GM23248 (cell line): ENCODE data around the gene ERC1. TPM values are rescaled to one million over a fixed set of nuclear protein-coding genes. Genes with fewer than 3 reads are reported as not detected.

Experiments used
- DNase-seq: peaks from one replicate; pipeline ENCODE4 v3.0.0-alpha.2; 2015
- H2AFZ ChIP-seq: fragments of 200-600 bp; sonication (generic); 2 replicates; pipeline ENCODE4 v1.6.1; 2016; ENCODE audit warnings: antibody characterized with exemption
- H3F3A ChIP-seq: fragments of 200-600 bp; sonication (generic); 2 replicates; pipeline ENCODE4 v1.6.1; 2016; ENCODE audit warnings: mild to moderate bottlenecking, antibody characterized with exemption, mixed run types; ENCODE audit not compliant: insufficient read depth
- H3K27ac ChIP-seq: fragments of 200-600 bp; sonication (generic); 2 replicates; pipeline ENCODE4 v1.5.1; 2016; ENCODE audit warnings: mild to moderate bottlenecking
- H3K27me3 ChIP-seq: fragments of 200-600 bp; sonication (generic); replicated peaks from 2 replicates; pipeline ENCODE4 v1.6.1; 2016; ENCODE audit warnings: mild to moderate bottlenecking; ENCODE audit not compliant: insufficient read depth
- H3K36me3 ChIP-seq: fragments of 200-600 bp; sonication (generic); 2 replicates; pipeline ENCODE4 v1.6.1; 2016; ENCODE audit warnings: low read depth, mild to moderate bottlenecking
- H3K4me1 ChIP-seq: fragments of 200-600 bp; sonication (generic); 2 replicates; pipeline ENCODE4 v1.6.1; 2016; ENCODE audit warnings: mild to moderate bottlenecking; ENCODE audit not compliant: insufficient read depth
- H3K4me2 ChIP-seq: fragments of 200-600 bp; sonication (generic); one replicate; pipeline ENCODE4 v1.6.1; 2016; ENCODE audit warnings: mild to moderate bottlenecking; ENCODE audit not compliant: unreplicated experiment
- H3K4me3 ChIP-seq: fragments of 200-600 bp; sonication (generic); 2 replicates; pipeline ENCODE4 v1.5.1; 2016; ENCODE audit warnings: mild to moderate bottlenecking
- H3K79me2 ChIP-seq: fragments of 200-600 bp; sonication (generic); 2 replicates; pipeline ENCODE4 v1.6.1; 2016; ENCODE audit warnings: mild to moderate bottlenecking; ENCODE audit not compliant: insufficient read depth
- H3K9ac ChIP-seq: fragments of 200-600 bp; sonication (generic); 2 replicates; pipeline ENCODE4 v1.6.1; 2016; ENCODE audit warnings: mild to moderate bottlenecking
- H3K9me2 ChIP-seq: fragments of 200-600 bp; sonication (generic); 2 replicates; pipeline ENCODE4 v1.6.1; 2016; ENCODE audit warnings: mixed run types, mild to moderate bottlenecking, moderate library complexity; ENCODE audit not compliant: insufficient read depth
- H3K9me3 ChIP-seq: fragments of 200-600 bp; sonication (generic); one replicate; pipeline ENCODE4 v1.6.1; 2017; ENCODE audit warnings: low read depth
- H4K20me1 ChIP-seq: fragments of 200-600 bp; sonication (generic); 2 replicates; pipeline ENCODE4 v1.6.0; 2016; ENCODE audit not compliant: insufficient read depth
- EZH2 ChIP-seq: fragments of 200-600 bp; sonication (generic); IDR thresholded peaks from 2 replicates; pipeline ENCODE4 v1.6.1; 2018; ENCODE audit warnings: antibody characterized with exemption, mild to moderate bottlenecking; ENCODE audit not compliant: insufficient read depth, poor library complexity, severe bottlenecking
- EZH2phosphoT487 ChIP-seq: fragments of 200-600 bp; sonication (generic); IDR thresholded peaks from 2 replicates; pipeline ENCODE4 v1.6.1; 2018; ENCODE audit warnings: antibody characterized with exemption, moderate library complexity, mild to moderate bottlenecking, low read depth; ENCODE audit not compliant: insufficient read depth
- whole genome bisulfite sequencing, 2 experiments: methylation state at CpG; one replicate each; pipeline ENCODE4 v1.1.6; 2015 to 2017; ENCODE audit warnings: low lambda C conversion rate in 2 of 2, low coverage in 1 of 2; ENCODE audit errors: missing lambda C conversion rate in 2 of 2; 5-methylcytosine and 5-hydroxymethylcytosine counted together
- in situ Hi-C: fragments of 300-500 bp; cut with MboI; formaldehyde crosslinking; loops from 2 replicates; pipeline ENCODE4 v1.15.0; 2020
- polyA plus RNA-seq: library from polyadenylated mRNA; unstranded; fragments of >200 nt; fragmentation: Nextera tagmentation; extraction: Ambion mirVana; gene quantifications from 2 replicates; pipeline ENCODE4 v1.2.1, GENCODE V29; 2016
- total RNA-seq: library from RNA; depleted of rRNA; stranded (reverse); fragments of >200 nt; shearing (Covaris generic); gene quantifications from 2 replicates; pipeline ENCODE4 v1.2.3, GENCODE V29; 2014

Gene ERC1
- total and polyA plus RNA-seq, 2 experiments from 2014 or later: 21.5 to 23.3 TPM

GRCh38 chr12:1360441-1361210 lies 369.6 kb downstream of the ERC1 start:
- H3K27ac ChIP-seq: peak overlapping the region; percentile 70
- no peaks in the 10 kb centered on the region for H3K27me3 ChIP-seq
- H3K4me1 ChIP-seq: peaks cover 34% of the 10 kb centered on the region
- no peaks in the 10 kb centered on the region for H3K9me3 ChIP-seq
- TF ChIP-seq EZH2phosphoT487 (no peak), EZH2 (no peak)
- H3K36me3 ChIP-seq: no peaks in the 10 kb centered on the region
- 46 to 56% methylated on average over 2 of the region's 2 CpGs for WGBS, 2 experiments
- peaks cover 10% of the 10 kb centered on the region for H3F3A ChIP-seq
- no peak overlapping the region for H3K9ac ChIP-seq
- peak overlapping the region; percentile 62 for H3K4me2 ChIP-seq
- in situ Hi-C loops: no loop called here
- no peaks in the 10 kb centered on the region for H3K9me2 ChIP-seq
- DNase-seq: peak; percentile 85
- H2AFZ ChIP-seq: no peak overlapping the region
- H4K20me1 ChIP-seq: no peaks in the 10 kb centered on the region
- H3K4me3 ChIP-seq: no peak overlapping the region
- 0 out of 2 replicates have a peak, but pooled peaks cover 4% of the 10 kb centered on the region for H3K79me2 ChIP-seq

- H4K20me1 ChIP-seq: no peaks in the 10 kb centered on the region
- H3K79me2 ChIP-seq: no peaks in the 10 kb centered on the region
- H3K9me2 ChIP-seq: no peaks in the 10 kb centered on the region
- no peak for DNase-seq
- no peak overlapping the region for H3K4me2 ChIP-seq
- no peak overlapping the region for H3K9ac ChIP-seq
- WGBS, 2 experiments: 90 to 92% methylated on average over 6 of the region's 6 CpGs
- TF ChIP-seq EZH2 (no peak), EZH2phosphoT487 (no peak)
- no peak overlapping the region for H3K4me3 ChIP-seq
- H3K4me1 ChIP-seq: peaks cover 20% of the 10 kb centered on the region
- no peak overlapping the region for H2AFZ ChIP-seq
- H3K36me3 ChIP-seq: no peaks in the 10 kb centered on the region
- peaks cover 14% of the 10 kb centered on the region for H3F3A ChIP-seq
- in situ Hi-C loops: no loop called here
- H3K27ac ChIP-seq: no peak overlapping the region
- no peaks in the 10 kb centered on the region for H3K27me3 ChIP-seq
- no peaks in the 10 kb centered on the region for H3K9me3 ChIP-seq
Measured at GRCh38 chr12:1362143-1362662, 371.2 kb downstream of the ERC1 start.

GRCh38 chr12:1365703-1366102 lies 374.7 kb downstream of the ERC1 start:
- WGBS, 2 experiments: 97 to 98% methylated on average over 1 of the region's 1 CpG
- DNase-seq: no peak

GRCh38 chr12:1367331-1368291 lies 376.6 kb downstream of the ERC1 start:
- no peaks in the 10 kb centered on the region for H3K79me2 ChIP-seq
- H2AFZ ChIP-seq: no peak overlapping the region
- peaks cover 19% of the 10 kb centered on the region for H3K4me1 ChIP-seq
- H3F3A ChIP-seq: peaks cover 12% of the 10 kb centered on the region
- H4K20me1 ChIP-seq: no peaks in the 10 kb centered on the region
- DNase-seq: peak; percentile 55
- H3K9ac ChIP-seq: no peak overlapping the region
- WGBS, 2 experiments: 78 to 79% methylated on average over 10 of the region's 10 CpGs
- H3K27me3 ChIP-seq: no peaks in the 10 kb centered on the region
- no peak overlapping the region for H3K4me2 ChIP-seq
- no peak overlapping the region for H3K4me3 ChIP-seq
- H3K9me3 ChIP-seq: no peaks in the 10 kb centered on the region
- H3K27ac ChIP-seq: no peak overlapping the region
- no peak for TF ChIP-seq EZH2phosphoT487
- TF ChIP-seq EZH2: no peak
- in situ Hi-C loops: no loop called here
- 0 out of 2 replicates have a peak, but pooled peaks cover 4% of the 10 kb centered on the region for H3K36me3 ChIP-seq
- H3K9me2 ChIP-seq: no peaks in the 10 kb centered on the region

More at GRCh38 chr12:1365703-1366102, 374.7 kb downstream of the ERC1 start:
- Histone ChIP-seq H3K4me1 (peaks cover 22% of the 10 kb centered on the region), H3K9ac (no peak overlapping the region), H3K9me2 (no peaks in the 10 kb centered on the region), H3K4me2 (no peak overlapping the region), H3F3A (peaks cover 8% of the 10 kb centered on the region; the same call in 1 of the 2 replicates), H2AFZ (no peak overlapping the region), H3K27ac (no peak overlapping the region), H4K20me1 (no peaks in the 10 kb centered on the region), H3K4me3 (no peak overlapping the region), H3K9me3 (no peaks in the 10 kb centered on the region), H3K36me3 (no peaks in the 10 kb centered on the region), H3K27me3 (no peaks in the 10 kb centered on the region), H3K79me2 (no peaks in the 10 kb centered on the region)
- TF ChIP-seq EZH2 (no peak), EZH2phosphoT487 (no peak)
- in situ Hi-C loops: no loop called here
